Measurements from ENCODE around the gene WASL. TPM values are rescaled to one million over a fixed set of nuclear protein-coding genes. Genes with fewer than 3 reads are reported as not detected.
A peak's percentile ranks its signal among the peaks of the same experiment; 100 is the strongest.
"Not testable (repeated sequence)": the region's sequence is repeated elsewhere in the genome, so short reads cannot be mapped to it uniquely, and the experiment has no call there.

Gene WASL
- total RNA-seq, 2 experiments from 2014 or later, result 7.5 to 7.6 TPM

DNA sequence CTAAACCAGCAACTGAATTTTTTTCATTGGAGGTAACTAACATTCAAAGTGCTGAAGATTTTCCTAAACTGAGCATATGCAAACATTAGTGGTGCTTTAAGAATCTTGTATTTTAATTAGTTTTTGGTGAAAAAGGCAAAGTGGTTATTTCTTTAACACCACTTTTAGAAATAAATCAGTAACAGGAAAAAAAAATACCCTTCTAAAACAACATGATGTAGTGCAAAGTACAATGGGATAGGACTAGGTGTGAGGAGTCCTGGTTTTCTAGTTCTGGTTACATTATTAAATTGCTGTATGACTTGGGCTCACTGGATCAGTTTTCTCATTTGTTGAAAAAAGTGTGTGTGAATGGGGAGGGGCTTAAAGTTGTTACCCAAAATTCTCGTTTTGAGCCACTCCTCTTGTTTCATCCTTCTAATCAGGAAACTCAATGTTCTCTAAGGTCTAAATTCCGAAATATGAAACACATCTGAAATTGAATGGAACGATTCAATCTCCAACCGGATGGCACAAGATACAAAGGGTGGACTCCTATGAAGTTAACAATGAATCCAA is 1.8 kb downstream of the WASL start:
- H3K4me1 Mint-ChIP-seq (ENCODE audit: low read depth), result peaks cover 58% of the 10 kb centered on the region
- peaks cover 29% of the 10 kb centered on the region for H3K36me3 Mint-ChIP-seq (ENCODE audit: low read depth)
- ATAC-seq, result no peak
- peak overlapping the region; percentile 90 for H3K27ac Mint-ChIP-seq
- ChIA-PET POLR2A (interaction anchor here (1.5 kb wide), 1 partner anchor 30 kb away, joined by 4 read pairs; no protein-coding TSS in a partner anchor), CTCF (interaction anchor here (1.3 to 4.0 kb wide), 3 partner anchors 28 to 46 kb away, joined by 4 to 17 read pairs (median 8); no protein-coding TSS in a partner anchor)
- DNase-seq, result no peak
- no peaks in the 10 kb centered on the region for H3K9me3 Mint-ChIP-seq (ENCODE audit: insufficient read depth)
- H3K27me3 Mint-ChIP-seq (ENCODE audit: low read depth), result peaks cover 3% of the 10 kb centered on the region
- H3K4me3 Mint-ChIP-seq, result peak overlapping the region; percentile 95

DNA sequence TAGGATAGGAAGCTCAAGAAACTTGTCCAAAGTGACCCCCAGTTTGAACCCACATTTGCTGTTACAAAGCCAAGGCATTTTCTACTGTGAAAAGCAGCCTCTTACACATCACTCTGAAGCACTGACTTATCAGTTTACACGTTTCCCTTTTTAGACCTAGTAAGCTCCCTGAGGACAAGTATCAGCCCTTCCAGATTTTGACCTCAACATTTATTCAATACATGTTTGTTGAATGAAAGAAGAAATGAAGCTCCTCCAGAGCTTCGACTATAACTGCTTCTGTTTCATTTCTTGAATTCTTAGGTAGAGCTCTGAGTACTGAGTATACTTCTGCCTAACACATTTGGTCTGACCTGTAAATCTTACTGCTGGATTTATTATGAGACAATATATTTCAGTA is 2.7 kb downstream of the WASL start:
- ChIA-PET CTCF (interaction anchor here (0.7 to 1.4 kb wide), 4 partner anchors 9 to 122 kb away, joined by 3 to 4 read pairs (median 4); no protein-coding TSS in a partner anchor), POLR2A (interaction anchor here (1.1 kb wide), 1 partner anchor 189 kb away, joined by 3 read pairs; the partner anchor contains the start of gene NDUFA5)
- no peaks in the 10 kb centered on the region for H3K9me3 Mint-ChIP-seq (ENCODE audit: insufficient read depth)
- no peak overlapping the region for H3K27ac Mint-ChIP-seq
- DNase-seq (no peak), ATAC-seq (no peak)
- H3K4me3 Mint-ChIP-seq, result peak overlapping the region; percentile 95
- no peaks in the 10 kb centered on the region for H3K27me3 Mint-ChIP-seq (ENCODE audit: low read depth)
- peaks cover 58% of the 10 kb centered on the region for H3K4me1 Mint-ChIP-seq (ENCODE audit: low read depth)
- H3K36me3 Mint-ChIP-seq (ENCODE audit: low read depth), result peaks cover 29% of the 10 kb centered on the region

DNA sequence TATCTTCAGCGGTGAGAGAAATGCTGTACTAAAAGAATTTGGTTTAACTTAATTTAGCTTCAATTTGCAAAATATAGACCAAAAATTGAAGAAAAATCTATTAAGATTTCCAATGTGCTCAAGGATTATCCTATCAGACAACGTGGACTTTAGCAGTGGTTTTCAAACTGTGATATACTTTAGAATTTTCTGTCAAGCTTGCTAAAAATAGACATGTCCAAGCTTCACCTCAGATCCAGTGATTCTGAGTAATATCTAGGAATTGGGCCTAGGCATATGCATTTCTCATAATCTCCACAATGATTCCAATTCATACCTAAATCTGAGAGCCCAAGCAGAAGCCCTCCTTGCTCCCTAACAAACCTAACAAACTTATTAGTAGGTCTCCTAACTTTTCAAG is 3.4 kb downstream of the WASL start:
- POLR2A ChIA-PET, result interaction anchor here (1.1 kb wide), 1 partner anchor 188 kb away, joined by 3 read pairs; the partner anchor contains the start of gene NDUFA5
- H3K27ac Mint-ChIP-seq, result no peak overlapping the region
- H3K27me3 Mint-ChIP-seq (ENCODE audit: low read depth), result no peaks in the 10 kb centered on the region
- H3K4me1 Mint-ChIP-seq (ENCODE audit: low read depth), result peaks cover 61% of the 10 kb centered on the region
- ATAC-seq (no peak), DNase-seq (no peak)
- H3K36me3 Mint-ChIP-seq (ENCODE audit: low read depth), result peaks cover 29% of the 10 kb centered on the region
- no peak overlapping the region for H3K4me3 Mint-ChIP-seq
- CTCF ChIA-PET, result interaction anchor here (0.7 to 1.4 kb wide), 4 partner anchors 9 to 121 kb away, joined by 3 to 4 read pairs (median 4); no protein-coding TSS in a partner anchor
- H3K9me3 Mint-ChIP-seq (ENCODE audit: insufficient read depth), result no peaks in the 10 kb centered on the region

- DNase-seq (no peak), ATAC-seq (no peak)
- Mint-ChIP-seq H3K9me3 (ENCODE audit: insufficient read depth) (no peaks in the 10 kb centered on the region), H3K4me1 (ENCODE audit: low read depth) (peaks cover 55% of the 10 kb centered on the region), H3K36me3 (ENCODE audit: low read depth) (peaks cover 30% of the 10 kb centered on the region), H3K4me3 (no peak overlapping the region), H3K27ac (no peak overlapping the region), H3K27me3 (ENCODE audit: low read depth) (no peaks in the 10 kb centered on the region)
- POLR2A ChIA-PET, result no interaction called here
- CTCF ChIA-PET, result no interaction called here
Measured at GRCh38 chr7:123744416-123744815, 4.4 kb downstream of the WASL start.

- no peak overlapping the region for H3K4me3 Mint-ChIP-seq
Measured at GRCh38 chr7:123741940-123742339, 6.9 kb downstream of the WASL start.

GRCh38 chr7:123738808-123739207 is 10.0 kb downstream of the WASL start:
- Mint-ChIP-seq H3K36me3 (ENCODE audit: low read depth) (peaks cover 31% of the 10 kb centered on the region), H3K4me1 (ENCODE audit: low read depth) (peaks cover 28% of the 10 kb centered on the region), H3K27me3 (ENCODE audit: low read depth) (no peaks in the 10 kb centered on the region), H3K9me3 (ENCODE audit: insufficient read depth) (peaks cover 12% of the 10 kb centered on the region), H3K4me3 (no peak overlapping the region), H3K27ac (no peak overlapping the region)
- ChIA-PET POLR2A (no interaction called here), CTCF (interaction anchor here (1.6 kb wide), 1 partner anchor 10 kb away, joined by 6 read pairs; the partner anchor contains the start of gene WASL)
- ATAC-seq (no peak), DNase-seq (no peak)

More at GRCh38 chr7:123741940-123742339, 6.9 kb downstream of the WASL start:
- Mint-ChIP-seq H3K36me3 (ENCODE audit: low read depth) (peaks cover 29% of the 10 kb centered on the region), H3K4me1 (ENCODE audit: low read depth) (peaks cover 48% of the 10 kb centered on the region), H3K9me3 (ENCODE audit: insufficient read depth) (no peaks in the 10 kb centered on the region), H3K27me3 (ENCODE audit: low read depth) (no peaks in the 10 kb centered on the region), H3K27ac (no peak overlapping the region)
- ATAC-seq (no peak), DNase-seq (no peak)
- CTCF ChIA-PET, result no interaction called here
- POLR2A ChIA-PET, result no interaction called here

- Mint-ChIP-seq H3K36me3 (ENCODE audit: low read depth) (peaks cover 35% of the 10 kb centered on the region), H3K27ac (no peak overlapping the region), H3K27me3 (ENCODE audit: low read depth) (no peaks in the 10 kb centered on the region), H3K4me3 (no peak overlapping the region), H3K4me1 (ENCODE audit: low read depth) (peaks cover 28% of the 10 kb centered on the region), H3K9me3 (ENCODE audit: insufficient read depth) (peaks cover 17% of the 10 kb centered on the region)
- ATAC-seq (no peak), DNase-seq (no peak)
- ChIA-PET CTCF (interaction anchor here (1.3 to 1.6 kb wide), 2 partner anchors 10 to 21 kb away, joined by 4 to 6 read pairs; partner anchors contain the start of gene WASL), POLR2A (no interaction called here)
Measured at GRCh38 chr7:123738356-123738755, 10.4 kb downstream of the WASL start.

DNA sequence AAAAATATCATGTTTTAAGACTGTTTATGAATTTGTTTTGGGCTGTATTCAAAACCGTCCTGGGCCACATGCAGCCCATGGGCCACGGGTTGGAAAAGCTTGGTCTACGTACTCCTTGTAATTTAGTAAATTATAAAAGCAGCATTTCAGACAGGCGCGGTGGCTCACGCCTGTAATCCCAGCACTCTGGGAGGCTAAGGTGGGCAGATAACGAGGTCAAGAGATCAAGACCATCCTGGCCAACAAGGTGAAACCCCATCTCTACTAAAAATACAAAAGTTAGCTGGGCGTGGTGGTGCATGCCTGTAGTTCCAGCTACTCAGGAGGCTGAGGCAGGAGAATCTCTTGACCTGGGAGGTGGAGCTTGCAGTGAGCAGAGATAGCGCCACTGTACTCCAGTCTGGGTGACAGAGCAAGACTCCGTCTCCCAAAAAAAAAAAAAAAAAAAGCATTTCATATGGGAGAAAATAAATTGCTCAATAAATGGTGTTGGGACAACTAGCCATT is 11.6 kb downstream of the WASL start:
- DNase-seq; POLR2A ChIA-PET; H3K27ac Mint-ChIP-seq; ATAC-seq; H3K4me3 Mint-ChIP-seq; H3K27me3 Mint-ChIP-seq (ENCODE audit: low read depth): not testable (repeated sequence)
- CTCF ChIA-PET, result interaction anchor here (1.3 to 1.7 kb wide), 3 partner anchors 8 to 20 kb away, joined by 4 to 6 read pairs (median 4); partner anchors contain the start of gene WASL
- Mint-ChIP-seq H3K9me3 (ENCODE audit: insufficient read depth) (peaks cover 27% of the 10 kb centered on the region), H3K36me3 (ENCODE audit: low read depth) (peaks cover 45% of the 10 kb centered on the region), H3K4me1 (ENCODE audit: low read depth) (peaks cover 27% of the 10 kb centered on the region)

- H3K36me3 Mint-ChIP-seq (ENCODE audit: low read depth), result peaks cover 52% of the 10 kb centered on the region
- ChIA-PET CTCF (interaction anchor here (1.0 kb wide), 1 partner anchor 13 kb away, joined by 4 read pairs; the partner anchor contains the start of gene WASL), POLR2A (no interaction called here)
- H3K27me3 Mint-ChIP-seq (ENCODE audit: low read depth), result no peaks in the 10 kb centered on the region
- H3K27ac Mint-ChIP-seq, result no peak overlapping the region
- H3K4me3 Mint-ChIP-seq, result no peak overlapping the region
- DNase-seq (no peak), ATAC-seq (no peak)
- peaks cover 28% of the 10 kb centered on the region for H3K9me3 Mint-ChIP-seq (ENCODE audit: insufficient read depth)
- peaks cover 24% of the 10 kb centered on the region for H3K4me1 Mint-ChIP-seq (ENCODE audit: low read depth)
Measured at GRCh38 chr7:123735539-123735938, 13.3 kb downstream of the WASL start.

- ChIA-PET CTCF (interaction anchor here (1.0 kb wide), 1 partner anchor 14 kb away, joined by 4 read pairs; the partner anchor contains the start of gene WASL), POLR2A (no interaction called here)
- H3K27me3 Mint-ChIP-seq (ENCODE audit: low read depth), result no peaks in the 10 kb centered on the region
Measured at GRCh38 chr7:123734498-123734897, 14.3 kb downstream of the WASL start.

DNA sequence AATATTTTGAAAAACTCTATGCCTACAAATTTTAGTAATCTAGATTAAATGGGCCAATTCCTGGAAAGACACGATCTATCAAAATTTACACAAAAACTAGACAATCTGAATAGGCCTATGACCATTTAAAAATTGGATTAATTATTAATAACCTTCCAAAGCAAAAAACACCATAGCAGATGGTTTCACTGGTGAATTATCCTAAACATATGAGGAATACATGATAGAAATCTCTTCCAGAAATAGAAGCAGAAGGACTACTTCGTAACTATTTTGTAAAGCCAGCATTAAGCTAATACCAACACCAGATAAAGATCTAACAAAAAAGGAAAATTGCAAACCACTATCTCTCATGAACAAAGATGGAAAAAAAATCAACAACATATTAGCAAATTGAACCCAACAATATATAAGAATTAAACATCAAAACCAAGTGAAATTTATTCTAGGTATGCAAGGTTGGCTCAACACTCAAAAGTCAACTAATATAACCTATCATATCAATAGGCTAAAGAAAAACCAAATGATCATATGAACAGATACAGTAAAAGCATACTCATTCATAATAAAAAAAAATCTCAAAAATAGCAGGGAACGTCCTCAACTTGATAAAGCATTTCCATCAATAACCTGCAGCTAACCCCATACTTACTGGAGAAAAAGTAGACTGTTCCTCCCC is 16.3 kb downstream of the WASL start:
- H3K4me1 Mint-ChIP-seq (ENCODE audit: low read depth), result peaks cover 34% of the 10 kb centered on the region
- H3K27ac Mint-ChIP-seq, result no peak overlapping the region
- no peak for DNase-seq
- ATAC-seq, result no peak
- H3K4me3 Mint-ChIP-seq, result no peak overlapping the region
- ChIA-PET CTCF (no interaction called here), POLR2A (no interaction called here)
- no peaks in the 10 kb centered on the region for H3K27me3 Mint-ChIP-seq (ENCODE audit: low read depth)
- H3K9me3 Mint-ChIP-seq (ENCODE audit: insufficient read depth), result peaks cover 28% of the 10 kb centered on the region
- H3K36me3 Mint-ChIP-seq (ENCODE audit: low read depth), result peaks cover 55% of the 10 kb centered on the region

More at GRCh38 chr7:123734498-123734897, 14.3 kb downstream of the WASL start:
- peaks cover 24% of the 10 kb centered on the region for H3K4me1 Mint-ChIP-seq (ENCODE audit: low read depth)
- H3K4me3 Mint-ChIP-seq, result no peak overlapping the region
- ATAC-seq, result no peak
- no peak overlapping the region for H3K27ac Mint-ChIP-seq
- H3K36me3 Mint-ChIP-seq (ENCODE audit: low read depth), result peaks cover 54% of the 10 kb centered on the region
- peaks cover 28% of the 10 kb centered on the region for H3K9me3 Mint-ChIP-seq (ENCODE audit: insufficient read depth)
- DNase-seq, result no peak

DNA sequence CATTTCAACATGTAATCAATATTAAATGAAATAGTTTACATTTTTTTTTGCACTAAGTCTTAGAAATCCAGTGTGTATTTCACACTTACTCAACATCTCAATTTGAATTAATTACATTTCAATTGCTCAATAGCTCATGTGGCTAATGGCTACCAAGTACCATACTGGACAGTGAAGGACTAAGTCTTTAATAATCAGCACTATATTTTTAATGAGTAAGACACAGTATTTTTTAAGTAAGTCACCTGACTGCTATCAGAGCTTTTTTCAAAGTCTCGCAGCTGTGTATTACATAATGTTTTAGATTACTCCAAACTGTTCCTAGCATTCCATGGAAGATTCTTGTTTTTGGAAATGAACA is 19.6 kb downstream of the WASL start:
- ATAC-seq (no peak), DNase-seq (no peak)
- Mint-ChIP-seq H3K36me3 (ENCODE audit: low read depth) (peaks cover 48% of the 10 kb centered on the region), H3K27me3 (ENCODE audit: low read depth) (no peaks in the 10 kb centered on the region), H3K27ac (no peak overlapping the region), H3K9me3 (ENCODE audit: insufficient read depth) (peaks cover 17% of the 10 kb centered on the region), H3K4me3 (no peak overlapping the region), H3K4me1 (ENCODE audit: low read depth) (peaks cover 54% of the 10 kb centered on the region)
- ChIA-PET POLR2A (no interaction called here), CTCF (interaction anchor here (1.0 to 1.4 kb wide), 3 partner anchors 16 to 28 kb away, joined by 3 to 5 read pairs (median 3); partner anchors contain the start of gene WASL)

Data from activated CD8-positive, alpha-beta T cell treated with anti-CD3 and anti-CD28 coated beads, Interleukin-2, amount 10 ng/mL, durations not matched to agents 7 days and 5 days (primary cell).